OCI-LY3 (cell line): Measurements from ENCODE around the gene SRGN.

Source experiments
- EZH2phosphoT487 ChIP-seq: fragments of 200-600 bp; shearing (Covaris generic); IDR thresholded peaks from 2 replicates; pipeline ENCODE4 v1.6.1; 2018; ENCODE audit warnings: antibody characterized with exemption, mixed run types, low read depth
- TF ChIP-seq, protein P1 (sequence below): fragments of 200-600, 300-600 bp; sonication (generic); IDR thresholded peaks from 2 replicates; pipeline ENCODE4 v1.5.1; 2014; ENCODE audit warnings: antibody characterized with exemption, low read length, low read depth

DNA sequence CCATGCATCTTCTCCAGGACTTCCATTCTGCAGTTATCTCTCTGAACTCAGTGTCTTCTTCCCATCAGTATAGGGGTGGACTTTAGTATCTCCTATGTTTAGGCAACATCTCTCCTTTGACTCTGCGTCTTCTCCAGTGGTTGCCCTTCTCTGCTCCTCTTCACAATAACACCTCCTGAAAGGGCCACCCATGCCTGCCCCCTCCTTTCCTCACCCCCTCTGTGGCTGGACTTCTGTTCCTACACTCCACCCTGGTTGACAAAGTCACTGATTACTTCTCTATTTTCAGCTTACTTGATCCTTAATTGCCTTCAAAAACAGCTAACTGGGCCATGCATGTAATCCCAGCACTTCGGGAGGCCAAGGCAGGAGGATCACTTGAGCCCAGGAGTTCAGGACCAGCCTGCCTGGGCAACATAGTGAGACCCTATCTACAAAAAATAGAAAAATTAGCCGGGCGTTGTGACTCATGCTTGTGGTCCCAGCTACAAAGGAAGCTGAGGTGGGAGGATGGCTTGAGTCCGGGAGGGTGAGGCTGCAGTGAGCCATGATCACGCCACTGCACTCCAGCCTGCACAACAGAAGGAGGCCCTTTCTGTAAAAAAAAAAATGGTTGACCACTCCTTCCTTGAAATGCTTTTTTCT, 13.7 kb downstream of the SRGN start:
- TF ChIP-seq, protein P1, sequence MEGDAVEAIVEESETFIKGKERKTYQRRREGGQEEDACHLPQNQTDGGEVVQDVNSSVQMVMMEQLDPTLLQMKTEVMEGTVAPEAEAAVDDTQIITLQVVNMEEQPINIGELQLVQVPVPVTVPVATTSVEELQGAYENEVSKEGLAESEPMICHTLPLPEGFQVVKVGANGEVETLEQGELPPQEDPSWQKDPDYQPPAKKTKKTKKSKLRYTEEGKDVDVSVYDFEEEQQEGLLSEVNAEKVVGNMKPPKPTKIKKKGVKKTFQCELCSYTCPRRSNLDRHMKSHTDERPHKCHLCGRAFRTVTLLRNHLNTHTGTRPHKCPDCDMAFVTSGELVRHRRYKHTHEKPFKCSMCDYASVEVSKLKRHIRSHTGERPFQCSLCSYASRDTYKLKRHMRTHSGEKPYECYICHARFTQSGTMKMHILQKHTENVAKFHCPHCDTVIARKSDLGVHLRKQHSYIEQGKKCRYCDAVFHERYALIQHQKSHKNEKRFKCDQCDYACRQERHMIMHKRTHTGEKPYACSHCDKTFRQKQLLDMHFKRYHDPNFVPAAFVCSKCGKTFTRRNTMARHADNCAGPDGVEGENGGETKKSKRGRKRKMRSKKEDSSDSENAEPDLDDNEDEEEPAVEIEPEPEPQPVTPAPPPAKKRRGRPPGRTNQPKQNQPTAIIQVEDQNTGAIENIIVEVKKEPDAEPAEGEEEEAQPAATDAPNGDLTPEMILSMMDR: no peak
- no peak for TF ChIP-seq EZH2phosphoT487
